HCT116 (cell line): ENCODE results near the gene DCDC2C. TPM values are rescaled to one million over a fixed set of nuclear protein-coding genes. Genes with fewer than 3 reads are reported as not detected.

Source experiments
- ATAC-seq: fragments of 200-7000 bp; cut with Tn5 transposase; 2 replicates; pipeline ENCODE4 v1.9.1; 2020; ENCODE audit warnings: mild to moderate bottlenecking, moderate library complexity
- BruUV-seq: library from RNA; stranded (reverse); fragments of 400-500 nt; replicated peaks from 2 replicates; lab custom pipeline; 2021; lab: Mats Ljungman, UMichigan
- CTCF ChIA-PET: fragments of 300-600 bp; sonication (Branson Sonifier 250); formaldehyde crosslinking; loops from one replicate; lab custom pipeline; 2021; ENCODE audit warnings: antibody characterized with exemption; lab: Charles Lee
- POLR2A ChIA-PET: fragments of 300-600, 350-600 bp; sonication (Branson Sonifier 250); formaldehyde crosslinking; loops from one replicate; lab custom pipeline; 2021; ENCODE audit warnings: antibody characterized with exemption; lab: Charles Lee
- RAD21 ChIA-PET, 2 experiments: fragments of 300-600 bp; sonication (Branson Sonifier 250); formaldehyde crosslinking; loops; one replicate each; lab custom pipeline; 2023; ENCODE audit warnings: low total read pairs in 2 of 2; ENCODE audit not compliant: uncharacterized antibody in 2 of 2, unreplicated experiment in 2 of 2, low non-redundant PET in 1 of 2; lab: Charles Lee
- DNase-seq: peaks from one replicate; pipeline ENCODE4 v3.0.0-alpha.2; 2010; ENCODE audit warnings: low read depth, low spot score
- H2AFZ ChIP-seq: fragments of 200-600 bp; shearing (Covaris generic), sonication (generic); 2 replicates; pipeline ENCODE4 v1.6.1; 2017; ENCODE audit warnings: low read depth, mixed run types, mixed read lengths, antibody characterized with exemption, low read length; ENCODE audit not compliant: poor library complexity, severe bottlenecking
- H3K27ac ChIP-seq: 2 replicates; pipeline ENCODE4 v1.5.1; 2012; ENCODE audit warnings: low read depth, low read length
- H3K27me3 ChIP-seq: fragments of 200-600 bp; sonication (generic); 2 replicates; pipeline ENCODE4 v1.6.1; 2016; ENCODE audit warnings: mixed run types, low read length, mixed read lengths; ENCODE audit not compliant: insufficient read depth
- H3K36me3 ChIP-seq, 2 experiments: fragments of 200-500 bp in 1 of 2; fragments of 200-600 bp in 1 of 2; sonication (Bioruptor generic) in 1 of 2; sonication (generic) in 1 of 2; 2 replicates each; pipeline versions ENCODE4 v1.5.1 to v1.6.1; 2014 to 2016; ENCODE audit warnings: low read length in 2 of 2, inconsistent platforms in 1 of 2, mixed read lengths in 1 of 2, mixed run types in 1 of 2; ENCODE audit not compliant: insufficient read depth in 2 of 2, control insufficient read depth in 1 of 2
- H3K4me1 ChIP-seq, 2 experiments: fragments of 200-600 bp in 1 of 2; sonication (generic) in 1 of 2; 2 replicates each; pipeline versions ENCODE4 v1.5.1 to v1.6.1; 2012 to 2017; ENCODE audit warnings: low read length in 2 of 2, inconsistent platforms in 1 of 2, mild to moderate bottlenecking in 1 of 2, mixed read lengths in 1 of 2, mixed run types in 1 of 2, moderate library complexity in 1 of 2; ENCODE audit not compliant: insufficient read depth in 2 of 2, control insufficient read depth in 1 of 2
- H3K4me2 ChIP-seq: fragments of 200-600 bp; sonication (generic); 2 replicates; pipeline ENCODE4 v1.6.1; 2017; ENCODE audit warnings: mixed run types, low read length, mixed read lengths
- H3K4me3 ChIP-seq, 2 experiments: fragments of 200-600 bp in 1 of 2; sonication (generic) in 1 of 2; replicated peaks in 1 of 2; 2 replicates each; pipeline ENCODE4 v1.5.1; 2011 to 2016; ENCODE audit warnings: low read length in 2 of 2, control low read depth in 1 of 2, low read depth in 1 of 2, mild to moderate bottlenecking in 1 of 2, mixed read lengths in 1 of 2, mixed run types in 1 of 2
- H3K79me2 ChIP-seq: fragments of 200-600 bp; sonication (generic); 2 replicates; pipeline ENCODE4 v1.6.1; 2017; ENCODE audit warnings: mild to moderate bottlenecking, mixed run types, low read length, moderate library complexity, mixed read lengths; ENCODE audit not compliant: insufficient read depth
- H3K9ac ChIP-seq: fragments of 200-600 bp; sonication (generic); 2 replicates; pipeline ENCODE4 v1.6.1; 2016; ENCODE audit warnings: low read length, mixed read lengths
- H3K9me2 ChIP-seq: fragments of 200-600 bp; sonication (generic), shearing (Covaris generic); 2 replicates; pipeline ENCODE4 v1.6.1; 2017; ENCODE audit warnings: mixed run types, mild to moderate bottlenecking, moderate library complexity; ENCODE audit not compliant: insufficient read depth
- H3K9me3 ChIP-seq, 2 experiments: fragments of 200-500 bp in 1 of 2; fragments of 200-600 bp in 1 of 2; sonication (Bioruptor generic) in 1 of 2; sonication (generic) in 1 of 2; 2 replicates each; pipeline ENCODE4 v1.6.1; 2014 to 2017; ENCODE audit warnings: low read length in 2 of 2, mixed read lengths in 2 of 2, inconsistent platforms in 1 of 2, low read depth in 1 of 2, mild to moderate bottlenecking in 1 of 2, mixed run types in 1 of 2, moderate library complexity in 1 of 2; ENCODE audit not compliant: control insufficient read depth in 1 of 2, insufficient read depth in 1 of 2
- H4K20me1 ChIP-seq: fragments of 200-600 bp; sonication (generic), shearing (Covaris generic); 2 replicates; pipeline ENCODE4 v1.6.1; 2017; ENCODE audit warnings: mixed run types, mild to moderate bottlenecking, moderate library complexity; ENCODE audit not compliant: insufficient read depth
- ATF3 ChIP-seq: IDR thresholded peaks from 2 replicates; pipeline ENCODE4 v1.6.1; 2012
- CBX3 ChIP-seq: IDR thresholded peaks from 2 replicates; pipeline ENCODE4 v1.6.1; 2012; ENCODE audit warnings: low read depth
- CEBPB ChIP-seq: IDR thresholded peaks from 2 replicates; pipeline ENCODE4 v1.6.1; 2012; ENCODE audit warnings: low read depth
- CTCF ChIP-seq, 3 experiments: fragments of 200-600 bp in 1 of 3; sonication (generic) in 1 of 3; IDR thresholded peaks in 2 of 3; conservative IDR thresholded peaks in 1 of 3; 2 replicates each; pipeline ENCODE4 v1.5.1; 2012 to 2017; ENCODE audit warnings: low read depth in 2 of 3, low read length in 2 of 3, antibody characterized with exemption in 1 of 3, borderline replicate concordance in 1 of 3, control low read depth in 1 of 3, mild to moderate bottlenecking in 1 of 3, mixed read lengths in 1 of 3, mixed run types in 1 of 3, moderate library complexity in 1 of 3; ENCODE audit not compliant: insufficient read depth in 1 of 3
- EGR1 ChIP-seq: IDR thresholded peaks from 2 replicates; pipeline ENCODE4 v1.6.1; 2012; ENCODE audit warnings: low read depth
- ELF1 ChIP-seq: IDR thresholded peaks from 2 replicates; pipeline ENCODE4 v1.6.1; 2012; ENCODE audit warnings: low read depth, borderline replicate concordance
- EZH2phosphoT487 ChIP-seq: fragments of 200-600 bp; IDR thresholded peaks from 2 replicates; pipeline ENCODE4 v1.6.1; 2018; ENCODE audit warnings: antibody characterized with exemption, borderline replicate concordance
- FOSL1 ChIP-seq: IDR thresholded peaks from 2 replicates; pipeline ENCODE4 v1.6.1; 2012; ENCODE audit warnings: low read depth
- MAX ChIP-seq: IDR thresholded peaks from 2 replicates; pipeline ENCODE4 v1.6.1; 2012
- POLR2AphosphoS5 ChIP-seq: IDR thresholded peaks from 2 replicates; pipeline ENCODE4 v1.6.1; 2011; ENCODE audit warnings: mild to moderate bottlenecking, low read depth, low read length, moderate library complexity
- SIN3A ChIP-seq: IDR thresholded peaks from 2 replicates; pipeline ENCODE4 v1.6.1; 2012; ENCODE audit warnings: low read depth
- SP1 ChIP-seq: IDR thresholded peaks from 2 replicates; pipeline ENCODE4 v1.6.1; 2012; ENCODE audit warnings: low read depth
- SRF ChIP-seq: IDR thresholded peaks from 2 replicates; pipeline ENCODE4 v1.6.1; 2012; ENCODE audit warnings: low read depth
- TCF7L2 ChIP-seq: IDR thresholded peaks from 2 replicates; pipeline ENCODE4 v1.7.0; 2011; ENCODE audit warnings: borderline replicate concordance, inconsistent platforms; ENCODE audit not compliant: insufficient read depth, insufficient read length; ENCODE audit errors: extremely low read depth
- YY1 ChIP-seq: IDR thresholded peaks from 2 replicates; pipeline ENCODE4 v1.6.1; 2011; ENCODE audit warnings: low read length, low read depth, moderate library complexity, mild to moderate bottlenecking; ENCODE audit not compliant: insufficient replicate concordance; ENCODE audit errors: extremely low read depth
- ZBTB33 ChIP-seq: IDR thresholded peaks from 2 replicates; pipeline ENCODE4 v1.6.1; 2011; ENCODE audit warnings: mild to moderate bottlenecking, low read length, moderate library complexity; ENCODE audit not compliant: insufficient replicate concordance; ENCODE audit errors: extremely low read depth
- ZFX ChIP-seq: fragments of 450-650 bp; IDR thresholded peaks from 2 replicates; pipeline ENCODE4 v1.6.1; 2017
- ZNF274 ChIP-seq: fragments of 200-500 bp; sonication (Bioruptor generic); IDR thresholded peaks from 2 replicates; pipeline ENCODE4 v1.6.1; 2014; ENCODE audit warnings: mild to moderate bottlenecking, low read depth, low read length, inconsistent platforms
- intact Hi-C: fragments of 100-400 bp; cut with micrococcal nuclease; formaldehyde crosslinking; loops from 2 replicates; pipeline ENCODE4 v1.10.0; 2022
- total RNA-seq: library from RNA; stranded (reverse); gene quantifications from one replicate; pipeline ENCODE4 v1.2.1, GENCODE V29; 2021; ENCODE audit not compliant: unreplicated experiment

DCDC2C gene
- total RNA-seq, 1 experiment from 2014 or later, result not detected

- Histone ChIP-seq H3K9me3 (no peaks in the 10 kb centered on the region), H3K79me2 (no peaks in the 10 kb centered on the region), H3K27me3 (peaks cover 13% of the 10 kb centered on the region), H3K4me2 (no peak overlapping the region), H2AFZ (no peak overlapping the region), H3K27ac (no peak overlapping the region), H3K9me2 (no peaks in the 10 kb centered on the region), H3K4me1 (no peaks in the 10 kb centered on the region), H3K9ac (no peak overlapping the region)
- BruUV-seq, result no TSS peak
- ATAC-seq, result no peak
- TF ChIP-seq FOSL1 (no peak), MAX (no peak), SP1 (no peak), ZFX (no peak), ATF3 (no peak), ZNF274 (no peak), CEBPB (no peak), EGR1 (no peak), YY1 (no peak), CTCF (IDR thresholded peaks at IDR 0.05 in 2 of 3, conservative IDR thresholded peaks at IDR 0.05 in 1 of 3; ENCODE audit: borderline replicate concordance in 1 of 3, insufficient read depth in 1 of 3, low read depth in 2 of 3, low read length in 2 of 3) (no peak), POLR2AphosphoS5 (no peak), CBX3 (no peak), SRF (no peak), ZBTB33 (no peak), ELF1 (no peak), EZH2phosphoT487 (no peak), SIN3A (no peak), TCF7L2 (no peak)
- TF ChIP-seq, all 23 proteins: peak for 0
- ChIA-PET CTCF (no interaction called here), POLR2A (no interaction called here), RAD21 (no interaction called here)
- Histone ChIP-seq H3K4me3 (no peak overlapping the region), H3K36me3 (no peaks in the 10 kb centered on the region), H4K20me1 (no peaks in the 10 kb centered on the region)
- intact Hi-C loops, result no loop called here
- no peak for DNase-seq
Observed at GRCh38 chr2:3848776-3849175, 145.4 kb downstream of the DCDC2C start.
